HEK293 (cell line): Measurements from ENCODE around the gene SCYGR4.

Experiments
- CTCF ChIA-PET: fragments of 350-600 bp; formaldehyde crosslinking; extraction: SDS; loops from one replicate; lab custom pipeline; 2021; ENCODE audit warnings: antibody characterized with exemption; lab: Yijun Ruan, JAX
- POLR2A ChIA-PET: fragments of 300-600 bp; formaldehyde crosslinking; extraction: SDS; loops from one replicate; lab custom pipeline; 2020; ENCODE audit warnings: antibody characterized with exemption, inconsistent platforms; lab: Yijun Ruan, JAX
- H3K27ac ChIP-seq: fragments of 200-500 bp; sonication (Bioruptor generic); 2 replicates; pipeline ENCODE4 v1.5.1; 2014; ENCODE audit warnings: low read depth, low read length, control low read depth, inconsistent platforms; ENCODE audit errors: extremely low read depth
- H3K36me3 ChIP-seq, 2 experiments: fragments of 200-500 bp in 1 of 2; sonication (Bioruptor generic) in 1 of 2; 1 replicate in 1 of 2; 2 replicates in 1 of 2; pipeline ENCODE4 v1.5.1; 2014 to 2017; ENCODE audit warnings: inconsistent platforms in 2 of 2, low read length in 2 of 2; ENCODE audit not compliant: control insufficient read depth in 2 of 2, insufficient read depth in 1 of 2
- H3K4me1 ChIP-seq: fragments of 200-500 bp; sonication (Bioruptor generic); 2 replicates; pipeline ENCODE4 v1.5.1; 2014; ENCODE audit warnings: mild to moderate bottlenecking, low read length, inconsistent platforms; ENCODE audit not compliant: control insufficient read depth, insufficient read depth
- H3K4me3 ChIP-seq: 2 replicates; pipeline ENCODE4 v1.5.1; 2011; ENCODE audit warnings: low read depth, mild to moderate bottlenecking, control low read depth, low read length, moderate library complexity
- H3K9me3 ChIP-seq: fragments of 200-500 bp; sonication (Bioruptor generic); 2 replicates; pipeline ENCODE4 v1.5.1; 2014; ENCODE audit warnings: low read depth, low read length, inconsistent platforms; ENCODE audit not compliant: control insufficient read depth, insufficient read depth
- PATZ1 ChIP-seq: fragments of 450-650 bp; formaldehyde crosslinking; IDR thresholded peaks from 2 replicates; pipeline ENCODE4 v1.5.1; 2016; ENCODE audit warnings: missing biosample characterization, missing genetic modification characterization
- SCRT2 ChIP-seq: fragments of 450-650 bp; formaldehyde crosslinking; IDR thresholded peaks from 2 replicates; pipeline ENCODE4 v1.5.1; 2016; ENCODE audit warnings: missing biosample characterization, missing genetic modification characterization
- TRIM28 ChIP-seq: IDR thresholded peaks from 2 replicates; pipeline ENCODE4 v1.6.1; 2011; ENCODE audit warnings: low read length, control low read depth, borderline replicate concordance
- ZNF169 ChIP-seq: fragments of 450-650 bp; formaldehyde crosslinking; IDR thresholded peaks from 2 replicates; pipeline ENCODE4 v1.5.1; 2016; ENCODE audit warnings: missing biosample characterization, missing genetic modification characterization
- ZNF174 ChIP-seq: fragments of 450-650 bp; formaldehyde crosslinking; IDR thresholded peaks from 2 replicates; pipeline ENCODE4 v1.5.0; 2017; ENCODE audit warnings: missing biosample characterization, mild to moderate bottlenecking, missing genetic modification characterization
- ZNF24 ChIP-seq: fragments of 450-650 bp; formaldehyde crosslinking; IDR thresholded peaks from 2 replicates; pipeline ENCODE4 v1.5.1; 2016; ENCODE audit warnings: missing biosample characterization, missing genetic modification characterization
- ZNF513 ChIP-seq: fragments of 450-650 bp; IDR thresholded peaks from 2 replicates; pipeline ENCODE4 v1.5.1; 2018; ENCODE audit warnings: missing biosample characterization, missing genetic modification characterization
- ZNF518A ChIP-seq: fragments of 450-650 bp; formaldehyde crosslinking; conservative IDR thresholded peaks from 2 replicates; pipeline ENCODE4 v1.5.1; 2016; ENCODE audit warnings: low read depth, missing biosample characterization, missing genetic modification characterization
- ZNF558 ChIP-seq: fragments of 450-650 bp; formaldehyde crosslinking; IDR thresholded peaks from 2 replicates; pipeline ENCODE4 v1.5.1; 2016; ENCODE audit warnings: missing biosample characterization, missing genetic modification characterization
- ZNF596 ChIP-seq: fragments of 450-650 bp; IDR thresholded peaks from 2 replicates; pipeline ENCODE4 v1.5.0; 2018; ENCODE audit warnings: missing biosample characterization, mild to moderate bottlenecking, missing genetic modification characterization, moderate library complexity
- ZNF629 ChIP-seq: fragments of 450-650 bp; formaldehyde crosslinking; IDR thresholded peaks from 2 replicates; pipeline ENCODE4 v1.5.1; 2017; ENCODE audit warnings: missing biosample characterization, missing genetic modification characterization
- ZNF785 ChIP-seq: fragments of 450-650 bp; formaldehyde crosslinking; IDR thresholded peaks from 2 replicates; pipeline ENCODE4 v1.5.1; 2016; ENCODE audit warnings: missing biosample characterization, missing genetic modification characterization
- ZNF791 ChIP-seq: fragments of 450-650 bp; formaldehyde crosslinking; IDR thresholded peaks from 2 replicates; pipeline ENCODE4 v1.5.1; 2016; ENCODE audit warnings: missing biosample characterization, missing genetic modification characterization
- ZNF843 ChIP-seq: fragments of 450-650 bp; formaldehyde crosslinking; IDR thresholded peaks from 2 replicates; pipeline ENCODE4 v1.5.1; 2016; ENCODE audit warnings: missing biosample characterization, missing genetic modification characterization
- TF ChIP-seq, protein P1 (sequence below): fragments of 450-650 bp; formaldehyde crosslinking; IDR thresholded peaks from 2 replicates; pipeline ENCODE4 v1.5.1; 2016; ENCODE audit warnings: missing biosample characterization, missing genetic modification characterization
- TF ChIP-seq, protein P2 (sequence below): fragments of 450-650 bp; formaldehyde crosslinking; IDR thresholded peaks from 2 replicates; pipeline ENCODE4 v1.5.1; 2016; ENCODE audit warnings: missing biosample characterization, missing genetic modification characterization
- TF ChIP-seq, protein P3 (sequence below): fragments of 450-650 bp; formaldehyde crosslinking; IDR thresholded peaks from 2 replicates; pipeline ENCODE4 v1.5.1; 2016; ENCODE audit warnings: missing biosample characterization, missing genetic modification characterization

The SCYGR4 gene

GRCh38 chr2:227653419-227653818, 36.1 kb downstream of the SCYGR4 start (continued):
- TF ChIP-seq ZNF24 (tag by site-specific recombination) (no peak), ZNF843 (tag by site-specific recombination) (no peak)

GRCh38 chr2:227654426-227654825, 37.1 kb downstream of the SCYGR4 start:
- ChIA-PET CTCF (no interaction called here), POLR2A (no interaction called here)
- Histone ChIP-seq H3K27ac (no peak overlapping the region), H3K4me3 (no peak overlapping the region), H3K36me3 (no peaks in the 10 kb centered on the region), H3K9me3 (no peaks in the 10 kb centered on the region), H3K4me1 (no peaks in the 10 kb centered on the region)
- TF ChIP-seq ZNF785 (tag by site-specific recombination) (no peak), SCRT2 (peak; percentile 29; the same call in 1 of the 2 replicates)

GRCh38 chr2:227655454-227655853, 38.2 kb downstream of the SCYGR4 start:
- no peak overlapping the region for H3K4me3 ChIP-seq
- CTCF ChIA-PET = interaction anchor here (0.6 kb wide), 1 partner anchor 85 kb away, joined by 4 read pairs; no protein-coding TSS in a partner anchor
- no peaks in the 10 kb centered on the region for H3K9me3 ChIP-seq
- no peaks in the 10 kb centered on the region for H3K36me3 ChIP-seq
- POLR2A ChIA-PET = no interaction called here
- no peaks in the 10 kb centered on the region for H3K4me1 ChIP-seq
- H3K27ac ChIP-seq = no peak overlapping the region
- TF ChIP-seq ZNF174 (no peak), ZNF558 (tag by site-specific recombination) (no peak), ZNF518A (tag by site-specific recombination) (0 out of 2 replicates have a peak, but pooled peaks have one; percentile 22), ZNF596 (tag by site-specific recombination) (no peak), TRIM28 (no peak), ZNF513 (0 out of 2 replicates have a peak, but pooled peaks have one; percentile 14), PATZ1 (tag by site-specific recombination) (no peak), ZNF169 (no peak), ZNF791 (tag by site-specific recombination) (no peak), ZNF629 (tag by site-specific recombination) (peak; percentile 83)
- TF ChIP-seq, protein P1, sequence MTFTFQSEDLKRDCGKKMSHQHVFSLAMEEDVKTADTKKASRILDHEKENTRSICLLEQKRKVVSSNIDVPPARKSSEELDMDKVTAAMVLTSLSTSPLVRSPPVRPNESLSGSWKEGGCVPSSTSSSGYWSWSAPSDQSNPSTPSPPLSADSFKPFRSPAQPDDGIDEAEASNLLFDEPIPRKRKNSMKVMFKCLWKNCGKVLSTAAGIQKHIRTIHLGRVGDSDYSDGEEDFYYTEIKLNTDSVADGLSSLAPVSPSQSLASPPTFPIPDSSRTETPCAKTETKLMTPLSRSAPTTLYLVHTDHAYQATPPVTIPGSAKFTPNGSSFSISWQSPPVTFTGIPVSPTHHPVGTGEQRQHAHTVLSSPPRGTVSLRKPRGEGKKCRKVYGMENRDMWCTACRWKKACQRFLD (tag by site-specific recombination) = no peak
- TF ChIP-seq, protein P2, sequence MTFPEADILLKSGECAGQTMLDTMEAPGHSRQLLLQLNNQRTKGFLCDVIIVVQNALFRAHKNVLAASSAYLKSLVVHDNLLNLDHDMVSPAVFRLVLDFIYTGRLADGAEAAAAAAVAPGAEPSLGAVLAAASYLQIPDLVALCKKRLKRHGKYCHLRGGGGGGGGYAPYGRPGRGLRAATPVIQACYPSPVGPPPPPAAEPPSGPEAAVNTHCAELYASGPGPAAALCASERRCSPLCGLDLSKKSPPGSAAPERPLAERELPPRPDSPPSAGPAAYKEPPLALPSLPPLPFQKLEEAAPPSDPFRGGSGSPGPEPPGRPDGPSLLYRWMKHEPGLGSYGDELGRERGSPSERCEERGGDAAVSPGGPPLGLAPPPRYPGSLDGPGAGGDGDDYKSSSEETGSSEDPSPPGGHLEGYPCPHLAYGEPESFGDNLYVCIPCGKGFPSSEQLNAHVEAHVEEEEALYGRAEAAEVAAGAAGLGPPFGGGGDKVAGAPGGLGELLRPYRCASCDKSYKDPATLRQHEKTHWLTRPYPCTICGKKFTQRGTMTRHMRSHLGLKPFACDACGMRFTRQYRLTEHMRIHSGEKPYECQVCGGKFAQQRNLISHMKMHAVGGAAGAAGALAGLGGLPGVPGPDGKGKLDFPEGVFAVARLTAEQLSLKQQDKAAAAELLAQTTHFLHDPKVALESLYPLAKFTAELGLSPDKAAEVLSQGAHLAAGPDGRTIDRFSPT = peak; percentile 79
- TF ChIP-seq, protein P3, sequence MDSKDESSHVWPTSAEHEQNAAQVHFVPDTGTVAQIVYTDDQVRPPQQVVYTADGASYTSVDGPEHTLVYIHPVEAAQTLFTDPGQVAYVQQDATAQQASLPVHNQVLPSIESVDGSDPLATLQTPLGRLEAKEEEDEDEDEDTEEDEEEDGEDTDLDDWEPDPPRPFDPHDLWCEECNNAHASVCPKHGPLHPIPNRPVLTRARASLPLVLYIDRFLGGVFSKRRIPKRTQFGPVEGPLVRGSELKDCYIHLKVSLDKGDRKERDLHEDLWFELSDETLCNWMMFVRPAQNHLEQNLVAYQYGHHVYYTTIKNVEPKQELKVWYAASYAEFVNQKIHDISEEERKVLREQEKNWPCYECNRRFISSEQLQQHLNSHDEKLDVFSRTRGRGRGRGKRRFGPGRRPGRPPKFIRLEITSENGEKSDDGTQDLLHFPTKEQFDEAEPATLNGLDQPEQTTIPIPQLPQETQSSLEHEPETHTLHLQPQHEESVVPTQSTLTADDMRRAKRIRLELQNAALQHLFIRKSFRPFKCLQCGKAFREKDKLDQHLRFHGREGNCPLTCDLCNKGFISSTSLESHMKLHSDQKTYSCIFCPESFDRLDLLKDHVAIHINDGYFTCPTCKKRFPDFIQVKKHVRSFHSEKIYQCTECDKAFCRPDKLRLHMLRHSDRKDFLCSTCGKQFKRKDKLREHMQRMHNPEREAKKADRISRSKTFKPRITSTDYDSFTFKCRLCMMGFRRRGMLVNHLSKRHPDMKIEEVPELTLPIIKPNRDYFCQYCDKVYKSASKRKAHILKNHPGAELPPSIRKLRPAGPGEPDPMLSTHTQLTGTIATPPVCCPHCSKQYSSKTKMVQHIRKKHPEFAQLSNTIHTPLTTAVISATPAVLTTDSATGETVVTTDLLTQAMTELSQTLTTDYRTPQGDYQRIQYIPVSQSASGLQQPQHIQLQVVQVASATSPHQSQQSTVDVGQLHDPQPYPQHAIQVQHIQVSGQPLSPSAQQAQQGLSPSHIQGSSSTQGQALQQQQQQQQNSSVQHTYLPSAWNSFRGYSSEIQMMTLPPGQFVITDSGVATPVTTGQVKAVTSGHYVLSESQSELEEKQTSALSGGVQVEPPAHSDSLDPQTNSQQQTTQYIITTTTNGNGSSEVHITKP (tag by site-specific recombination) = 0 out of 2 replicates have a peak, but pooled peaks have one; percentile 10
